Activated CD8-positive, alpha-beta memory T cell treated with anti-CD3 and anti-CD28 coated beads for 4 hours (primary cell): ENCODE measurements around the gene SMIM1.

ENCODE experiments used
- DNase-seq, 2 donors: peaks; one replicate each; pipeline ENCODE4 v3.0.0-alpha.2; 2020; ENCODE audit warnings: low read depth in 2 of 2

SMIM1 gene

GRCh38 chr1:3772715-3773571 is at the start of gene SMIM1:
Gene SMIM1 (plus strand): TSS chr1:3772749. CDS start chr1:3775374, 2,625 bp downstream.
- no peak for DNase-seq

GRCh38 chr1:3722846-3723245 is 49.7 kb upstream of the SMIM1 start:
- no peak for DNase-seq

GRCh38 chr1:3724416-3725030 is 48.0 kb upstream of the SMIM1 start:
- DNase-seq = peak; percentile 53 to 55

GRCh38 chr1:3725366-3725765 is 47.2 kb upstream of the SMIM1 start:
- no peak for DNase-seq

- no peak for DNase-seq
Measured at GRCh38 chr1:3727042-3727824, 45.3 kb upstream of the SMIM1 start.

GRCh38 chr1:3727825-3728776 is 44.4 kb upstream of the SMIM1 start:
- no peak for DNase-seq

GRCh38 chr1:3729594-3730542 is 42.7 kb upstream of the SMIM1 start:
- DNase-seq = no peak

GRCh38 chr1:3730543-3731247 is 41.9 kb upstream of the SMIM1 start:
- no peak for DNase-seq

- DNase-seq = no peak
Measured at GRCh38 chr1:3731583-3732433, 40.7 kb upstream of the SMIM1 start.

GRCh38 chr1:3732434-3733093 is 40.0 kb upstream of the SMIM1 start:
- no peak for DNase-seq

GRCh38 chr1:3733094-3733882 is 39.3 kb upstream of the SMIM1 start:
- DNase-seq = no peak

- no peak for DNase-seq
Measured at GRCh38 chr1:3733883-3734589, 38.5 kb upstream of the SMIM1 start.

- no peak for DNase-seq
Measured at GRCh38 chr1:3734602-3735001, 37.9 kb upstream of the SMIM1 start.

GRCh38 chr1:3735027-3735681 is 37.4 kb upstream of the SMIM1 start:
- DNase-seq = no peak

- no peak for DNase-seq
Measured at GRCh38 chr1:3735688-3736087, 36.9 kb upstream of the SMIM1 start.

GRCh38 chr1:3736131-3736561 is 36.4 kb upstream of the SMIM1 start:
- no peak for DNase-seq
